ENCODE measurements around the gene MEGF11.

- TF ChIP-seq CTCF (IDR thresholded peaks at IDR 0.05) (no peak), EP300 (IDR thresholded peaks at IDR 0.05) (no peak), POLR2A (IDR thresholded peaks at IDR 0.05) (no peak), POLR2AphosphoS5 (IDR thresholded peaks at IDR 0.05) (no peak)
Measured at GRCh38 chr15:66276546-66276945, 23.0 kb upstream of the MEGF11 start.
